Ovary (tissue), 3 donors: ENCODE data around the gene SLC26A2.

Experiments
- CTCF ChIP-seq, 3 donors: fragments of 450-650 bp in 2 of 3; fragments of 200-600 bp in 1 of 3; IDR thresholded peaks; one replicate each; pipeline versions ENCODE4 v1.5.1 to v1.8.0; 2016 to 2022; ENCODE audit warnings: antibody characterized with exemption in 3 of 3, mild to moderate bottlenecking in 1 of 3
- EP300 ChIP-seq: sonication (generic); formaldehyde crosslinking; IDR thresholded peaks from one replicate; pipeline ENCODE4 v1.6.1; 2017; ENCODE audit warnings: antibody characterized with exemption
- POLR2A ChIP-seq: fragments of 450-650 bp; IDR thresholded peaks from one replicate; pipeline ENCODE4 v1.6.1; 2017; ENCODE audit warnings: antibody characterized with exemption, mild to moderate bottlenecking, moderate library complexity
- donor health status: DM: no; HTN: no; CAD: no.

DNA sequence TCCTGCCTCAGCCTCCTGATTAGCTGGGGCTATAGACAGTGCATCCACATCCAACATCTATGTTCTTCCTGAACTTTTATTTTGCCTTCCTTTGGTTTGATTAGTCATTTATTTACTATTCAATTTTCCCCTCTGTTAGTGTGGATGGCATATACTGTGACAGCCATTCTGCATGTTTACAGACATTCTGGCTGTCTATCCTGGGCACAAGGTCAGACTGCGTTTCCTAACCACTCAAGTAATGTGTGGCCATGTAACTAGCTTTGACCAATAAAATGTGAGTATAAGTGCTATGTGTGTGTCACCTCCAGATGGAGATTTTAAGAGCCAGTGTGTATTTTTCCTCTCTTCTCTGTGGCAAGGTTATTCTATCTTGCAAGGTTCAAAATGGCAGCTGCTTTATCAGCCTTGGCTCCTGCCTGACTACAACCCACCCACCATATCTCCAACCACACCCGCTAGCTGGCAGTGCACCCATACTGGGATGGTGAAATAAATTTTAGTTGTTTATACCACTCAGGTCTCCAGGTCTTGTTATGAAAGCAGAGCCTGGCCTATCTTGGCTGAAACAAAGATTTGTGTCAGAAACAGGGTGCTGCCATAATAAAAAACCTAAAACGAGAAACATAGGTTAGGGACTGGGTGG is 48.2 kb upstream of the SLC26A2 start:
- no peak for TF ChIP-seq CTCF (IDR thresholded peaks at IDR 0.05)
- TF ChIP-seq POLR2A, result no peak
- TF ChIP-seq EP300, result no peak
